Activated naive CD4-positive, alpha-beta T cell treated with anti-CD3 and anti-CD28 coated beads, Interleukin-2, amount 10 ng/mL, durations not matched to agents 7 days and 5 days (primary cell): ENCODE data around the gene CLEC14A.

Experiments used
- CTCF ChIA-PET: fragments of 350-600 bp; sonication (Branson Sonifier 250); formaldehyde crosslinking; loops from one replicate; lab custom pipeline; 2021; ENCODE audit warnings: antibody characterized with exemption; lab: Charles Lee
- DNase-seq: peaks from one replicate; pipeline ENCODE4 v3.0.0-alpha.2; 2020
- H3K27ac Mint-ChIP-seq: one replicate; pipeline ENCODE4 v1.8.0; 2021; ENCODE audit warnings: mild to moderate bottlenecking, moderate library complexity, mixed read lengths
- H3K27me3 Mint-ChIP-seq: one replicate; pipeline ENCODE4 v1.8.0; 2021; ENCODE audit warnings: mild to moderate bottlenecking, mixed read lengths
- H3K36me3 Mint-ChIP-seq: one replicate; pipeline ENCODE4 v1.8.0; 2021; ENCODE audit warnings: mixed read lengths
- H3K4me1 Mint-ChIP-seq: one replicate; pipeline ENCODE4 v1.8.0; 2021; ENCODE audit warnings: mixed read lengths
- H3K4me3 Mint-ChIP-seq: one replicate; pipeline ENCODE4 v1.8.0; 2021; ENCODE audit warnings: mild to moderate bottlenecking, moderate library complexity, mixed read lengths
- H3K9me3 Mint-ChIP-seq: one replicate; pipeline ENCODE4 v1.8.0; 2021; ENCODE audit warnings: mixed read lengths

CLEC14A gene

GRCh38 chr14:38205119-38205813, 50.6 kb downstream of the CLEC14A start:
- Mint-ChIP-seq H3K9me3 (no peaks in the 10 kb centered on the region), H3K27ac (no peak overlapping the region), H3K4me3 (no peak overlapping the region), H3K4me1 (peaks cover 13% of the 10 kb centered on the region), H3K27me3 (peaks cover 52% of the 10 kb centered on the region), H3K36me3 (no peaks in the 10 kb centered on the region)
- CTCF ChIA-PET = no interaction called here
- DNase-seq = no peak

GRCh38 chr14:38204719-38205115, 51.2 kb downstream of the CLEC14A start:
- CTCF ChIA-PET = no interaction called here
- no peaks in the 10 kb centered on the region for H3K36me3 Mint-ChIP-seq
- H3K27me3 Mint-ChIP-seq = peaks cover 47% of the 10 kb centered on the region
- no peak for DNase-seq
- H3K4me3 Mint-ChIP-seq = no peak overlapping the region
- H3K27ac Mint-ChIP-seq = no peak overlapping the region
- H3K4me1 Mint-ChIP-seq = peaks cover 10% of the 10 kb centered on the region
- no peaks in the 10 kb centered on the region for H3K9me3 Mint-ChIP-seq
